GM18858 (cell line): ENCODE data around the gene KIAA1549.
A peak's percentile ranks its signal among the peaks of the same experiment; 100 is the strongest.

Source experiments
- ATAC-seq: cut with Tn5 transposase; IDR thresholded peaks from one replicate; pipeline ENCODE4 v1.9.1; 2021; ENCODE audit not compliant: unreplicated experiment

KIAA1549 gene

DNA sequence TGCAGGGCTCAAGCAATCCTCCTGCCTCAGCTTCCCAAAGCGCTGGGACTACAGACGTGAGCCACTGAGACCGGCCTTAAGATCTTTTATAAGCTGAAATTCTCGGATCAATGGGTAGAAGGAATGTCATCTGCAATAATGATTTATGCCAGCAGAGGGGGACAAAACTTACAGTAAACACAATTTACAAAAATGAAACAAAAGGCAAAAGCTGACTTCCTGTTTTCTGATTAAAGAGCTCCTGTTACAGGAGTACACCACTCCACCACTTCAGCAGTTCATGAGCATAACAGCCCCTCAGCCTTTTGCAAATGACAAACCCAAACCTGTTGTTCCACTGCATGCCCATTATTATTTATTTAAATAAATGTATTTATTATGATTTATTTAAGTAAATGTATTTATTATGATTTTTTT lies 94.7 kb downstream of the KIAA1549 start:
- peak; percentile 82 for ATAC-seq

DNA sequence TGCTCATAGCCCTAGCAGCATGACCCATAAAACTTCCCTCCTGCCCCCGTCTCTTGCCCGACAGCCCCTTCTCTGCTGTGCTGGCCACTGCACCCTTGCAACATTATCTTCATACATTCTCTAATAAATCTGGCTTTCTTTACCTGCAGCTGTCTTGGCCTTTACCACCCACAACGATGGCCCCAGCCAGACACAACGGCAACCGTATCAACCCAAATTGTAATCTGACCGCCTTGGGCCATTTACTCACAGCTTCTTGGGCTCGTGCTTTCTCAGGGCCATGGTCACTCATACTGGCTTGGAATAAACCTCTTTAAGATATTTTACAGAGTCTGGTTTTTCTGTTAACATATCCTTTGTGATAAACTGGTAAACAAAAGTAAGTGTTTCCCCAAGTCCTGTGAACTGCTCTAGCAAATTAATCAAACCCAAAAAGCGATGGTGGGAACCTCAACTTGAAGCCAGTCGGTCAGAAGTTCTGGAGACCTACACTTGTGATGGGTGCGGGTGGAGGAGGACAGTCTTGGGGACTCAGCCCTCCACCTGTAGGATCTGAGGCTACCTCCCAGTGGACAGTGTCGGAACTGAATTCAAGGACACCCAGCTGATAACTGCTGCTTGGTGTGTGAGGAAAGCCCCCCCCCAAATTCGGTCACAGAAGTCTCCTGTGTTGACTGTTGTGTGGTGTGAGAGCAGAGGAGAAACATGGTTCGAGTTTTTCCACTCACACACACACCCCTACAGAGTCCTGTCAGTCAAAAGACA lies 95.6 kb downstream of the KIAA1549 start:
- ATAC-seq = no peak

DNA sequence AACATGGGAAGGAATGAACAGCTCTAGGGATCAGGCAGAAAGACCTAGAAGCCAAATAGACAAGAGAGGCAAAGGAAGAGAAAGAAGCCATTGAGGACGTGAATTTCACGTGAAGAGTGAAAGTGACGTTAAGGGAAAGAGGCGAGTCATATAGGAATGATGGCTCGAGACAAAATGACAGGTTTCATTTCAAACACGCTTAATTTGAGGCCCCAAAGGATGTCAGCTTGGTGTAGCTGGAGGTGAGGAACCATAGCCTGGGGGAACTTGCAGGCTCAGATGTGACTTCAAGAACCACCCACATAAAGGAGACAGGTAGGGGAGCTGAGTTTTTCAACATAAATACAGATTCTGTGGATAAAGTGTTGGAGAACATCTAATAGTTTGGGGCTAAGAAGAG lies 98.9 kb downstream of the KIAA1549 start:
- ATAC-seq = no peak

DNA sequence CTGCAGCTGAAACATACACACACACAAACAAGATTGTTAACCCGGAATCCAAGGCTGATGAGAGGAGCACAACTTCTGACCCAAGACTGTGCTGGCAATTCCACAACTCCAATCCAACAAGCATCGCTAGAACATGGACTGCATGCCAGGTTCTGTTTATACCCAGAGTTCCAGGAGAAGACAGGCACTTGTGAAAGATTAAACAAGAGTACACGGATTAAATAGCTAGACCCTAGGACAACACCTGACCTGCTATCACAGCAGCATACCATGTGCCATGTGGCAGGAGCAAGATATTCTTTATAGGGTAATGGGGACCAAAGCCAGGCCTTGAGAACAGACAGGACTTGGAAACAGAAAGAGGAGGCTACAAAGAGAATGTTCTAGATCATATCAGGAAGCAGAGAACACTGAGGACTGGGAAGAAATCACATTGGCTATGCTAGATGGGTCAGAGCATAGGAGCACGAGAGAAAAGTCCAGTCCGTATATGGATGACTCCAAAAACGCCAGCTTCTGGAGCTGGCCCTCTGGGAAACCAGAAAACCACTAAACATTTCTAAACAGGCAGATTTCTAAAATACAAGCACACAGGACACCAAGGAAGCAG lies 99.5 kb downstream of the KIAA1549 start:
- no peak for ATAC-seq

DNA sequence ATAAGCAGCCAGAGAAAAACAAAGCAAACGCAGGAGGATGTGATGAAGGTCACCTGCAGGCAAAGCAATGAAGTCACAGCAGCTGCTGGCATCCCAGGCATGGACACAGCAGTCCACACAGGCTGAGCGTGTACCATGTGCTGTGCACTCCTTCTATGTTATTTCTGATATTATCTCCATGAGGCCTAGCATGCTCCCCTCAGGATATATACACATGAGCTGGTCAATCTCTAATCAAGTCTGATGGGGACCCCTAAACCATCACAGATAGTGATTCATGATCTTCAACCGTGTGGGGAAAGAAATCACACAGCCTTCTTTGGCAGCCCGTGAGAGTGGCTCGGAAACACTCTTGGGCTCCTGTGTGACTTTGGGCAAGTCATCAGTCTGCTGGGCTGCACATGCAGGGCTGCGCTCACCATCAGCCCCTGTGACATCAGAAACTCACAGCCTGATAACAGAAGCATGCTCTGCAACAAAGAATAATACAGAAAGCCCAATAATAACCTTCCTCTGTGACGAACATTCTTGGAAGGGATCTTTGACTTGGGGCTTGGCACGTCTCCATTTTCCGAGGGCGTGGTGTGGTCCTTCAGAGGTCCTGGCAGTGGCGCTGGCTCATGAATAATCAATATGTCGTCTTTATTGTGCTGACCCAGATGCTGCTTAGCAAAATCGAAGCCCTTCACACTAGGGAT lies 100.2 kb downstream of the KIAA1549 start:
- no peak for ATAC-seq

DNA sequence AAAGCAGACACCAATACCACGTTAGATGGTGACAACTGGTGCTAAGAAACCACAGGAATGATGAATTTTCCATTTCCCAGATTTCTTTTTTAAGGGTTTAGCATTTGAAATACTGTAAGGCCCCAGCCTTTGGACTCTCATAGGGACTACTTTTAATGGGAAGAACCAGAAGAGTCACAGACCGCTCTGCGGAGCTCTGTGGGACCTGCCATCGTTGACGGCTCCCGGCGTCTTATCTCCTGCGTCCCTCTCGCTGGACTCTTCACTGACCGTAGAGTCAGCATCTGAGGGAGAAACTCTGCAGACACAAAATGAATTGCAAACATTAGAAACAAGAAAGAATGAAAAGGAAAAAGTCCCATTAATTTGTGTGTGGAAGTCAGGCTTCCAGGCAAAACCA lies 101.8 kb downstream of the KIAA1549 start:
- ATAC-seq = no peak

- no peak for ATAC-seq
These were observed 102.3 kb downstream of the KIAA1549 start for GRCh38 chr7:138878856-138879255.

- no peak for ATAC-seq
These were observed 103.1 kb downstream of the KIAA1549 start for GRCh38 chr7:138878051-138878450.

DNA sequence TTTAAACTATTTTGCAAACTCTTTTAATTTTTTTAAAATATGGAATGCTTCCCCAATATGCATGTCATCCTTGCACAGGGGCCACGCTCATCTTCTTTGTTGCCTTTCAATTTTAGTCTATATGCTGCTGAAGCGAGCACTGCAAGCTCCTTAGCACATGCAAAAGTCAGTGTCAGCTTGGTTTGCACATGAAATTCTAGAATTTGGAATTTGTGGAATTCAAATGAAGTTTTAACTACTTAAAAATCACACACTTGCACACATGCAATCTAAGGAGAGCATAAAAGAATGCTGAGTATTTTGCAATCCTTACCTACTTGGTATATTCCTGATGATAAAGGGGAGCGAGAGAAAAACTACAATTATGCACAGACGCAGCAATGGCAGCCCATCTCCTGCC lies 104.9 kb downstream of the KIAA1549 start:
- ATAC-seq = no peak

DNA sequence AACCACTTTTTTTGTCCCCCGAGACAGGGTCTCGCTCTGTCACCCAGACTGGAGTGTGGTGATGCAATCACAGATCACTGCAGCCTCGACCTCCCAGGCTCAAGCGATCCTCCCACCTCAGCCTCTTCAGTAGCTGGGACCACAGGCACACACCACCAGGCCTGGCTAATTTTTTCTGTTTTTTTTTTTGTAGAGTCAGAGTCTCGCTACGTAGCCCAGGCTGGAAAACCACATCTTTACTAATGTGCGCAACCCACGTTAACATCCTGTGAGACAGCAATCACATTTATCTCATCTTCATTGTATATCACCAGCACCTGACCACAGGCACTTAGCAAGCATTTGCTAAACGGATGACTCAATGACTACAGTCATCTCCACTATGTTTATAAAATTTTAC lies 105.4 kb downstream of the KIAA1549 start:
- no peak for ATAC-seq

DNA sequence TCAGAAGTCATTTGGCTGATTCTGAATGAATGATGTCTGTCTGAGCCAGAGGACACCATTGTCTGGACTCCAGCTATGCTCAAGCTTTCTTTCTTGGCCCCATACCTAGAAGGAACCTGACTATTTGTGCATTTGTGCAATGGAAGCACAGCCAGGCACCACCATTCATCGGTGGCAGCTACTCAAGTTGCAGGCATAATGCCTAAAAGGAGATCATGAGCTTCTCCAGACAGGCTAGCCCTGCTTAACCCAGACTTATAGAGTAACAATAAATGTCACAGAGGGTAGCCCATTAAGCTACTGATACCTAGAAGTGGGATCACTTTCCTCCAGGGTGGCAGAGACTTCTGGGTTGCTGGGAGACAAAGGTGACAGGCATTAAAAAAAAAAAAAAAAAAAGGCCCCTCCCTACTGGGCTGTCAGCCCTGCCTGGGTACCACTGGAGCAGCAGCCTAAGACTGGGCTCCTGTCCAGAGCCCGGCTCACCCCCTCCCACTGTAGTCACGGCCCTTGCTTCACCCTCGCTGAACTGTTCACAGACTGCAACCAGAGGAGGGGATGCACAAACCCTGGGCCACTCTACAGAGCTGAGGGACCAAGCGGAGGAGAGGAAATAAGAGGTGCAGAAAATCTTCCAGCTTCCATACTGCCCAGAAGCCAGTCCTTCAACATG lies 107.8 kb downstream of the KIAA1549 start:
- no peak for ATAC-seq

GRCh38 chr7:138872576-138872975 lies 108.6 kb downstream of the KIAA1549 start:
- ATAC-seq = no peak

DNA sequence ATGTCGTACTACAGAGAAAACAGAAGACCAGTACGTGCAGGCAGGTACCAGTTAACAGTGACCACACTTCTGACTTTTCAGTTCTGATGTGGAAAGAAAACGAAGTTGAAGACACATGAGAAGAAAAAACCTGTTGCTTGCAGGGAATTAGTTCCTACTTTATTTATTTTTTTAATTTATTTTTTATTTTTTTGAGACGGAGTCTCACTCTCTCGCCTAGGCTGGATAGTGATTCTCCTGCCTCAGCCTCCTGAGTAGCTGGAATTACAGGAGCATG lies 109.4 kb downstream of the KIAA1549 start:
- ATAC-seq = no peak

DNA sequence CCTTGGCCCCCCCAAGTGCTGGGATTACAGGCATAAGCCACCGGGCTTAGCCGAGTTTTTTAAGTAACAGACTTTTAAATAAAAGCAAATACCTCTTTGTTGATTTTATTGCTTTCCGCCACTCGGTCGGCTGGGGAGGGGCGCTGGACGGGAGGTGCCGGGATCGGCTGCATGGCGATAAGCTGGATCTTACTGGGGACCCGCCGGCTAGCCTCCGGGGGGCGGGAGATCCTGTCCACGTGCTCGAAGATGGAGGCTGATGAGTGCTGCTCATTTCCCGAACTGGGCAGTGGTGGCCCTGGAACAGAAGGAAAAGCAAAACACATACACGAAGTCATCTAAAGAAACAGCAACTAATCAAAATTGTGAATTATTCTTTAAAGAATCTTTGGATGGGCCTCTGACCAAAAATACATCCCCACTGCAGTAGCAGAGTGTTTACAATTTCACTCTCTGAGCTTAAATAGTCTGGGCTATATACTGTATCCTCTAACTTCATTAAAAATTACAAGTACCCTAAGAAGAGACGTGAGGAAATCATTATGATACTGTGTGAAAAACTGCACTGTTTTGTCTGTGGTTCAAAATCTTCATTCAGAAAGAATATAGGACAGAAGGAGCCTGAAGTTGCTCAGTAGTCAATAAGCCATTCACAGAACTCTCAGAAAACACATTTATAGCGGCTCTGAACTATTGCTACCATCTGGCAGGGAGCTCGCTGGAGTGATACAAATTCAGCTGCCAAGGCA lies 110.0 kb downstream of the KIAA1549 start:
- no peak for ATAC-seq

DNA sequence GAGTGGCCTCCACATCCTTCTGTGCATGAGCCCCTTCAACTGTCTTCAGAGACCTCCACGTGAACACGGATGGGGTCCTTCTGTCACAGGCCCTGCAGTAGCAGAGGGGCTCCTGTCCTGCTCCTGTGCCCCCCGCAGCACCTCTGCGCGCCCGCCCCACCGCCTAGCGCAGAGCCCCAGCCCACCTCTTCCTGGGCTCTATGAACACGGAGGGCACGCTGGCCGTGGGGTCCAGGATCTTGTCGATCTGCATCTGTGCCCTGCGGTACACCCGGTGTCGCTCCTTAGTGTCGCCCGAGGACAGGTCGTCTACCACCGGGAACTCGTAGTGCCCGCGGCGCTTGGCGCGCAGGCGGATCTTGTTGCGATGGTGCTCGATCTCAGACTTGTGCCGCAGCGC lies 111.8 kb downstream of the KIAA1549 start:
- ATAC-seq = no peak

GRCh38 chr7:138868711-138869110 lies 112.5 kb downstream of the KIAA1549 start:
- no peak for ATAC-seq

GRCh38 chr7:138867744-138868143 lies 113.4 kb downstream of the KIAA1549 start:
- ATAC-seq = no peak

- ATAC-seq = no peak
These were observed 114.8 kb downstream of the KIAA1549 start for GRCh38 chr7:138866353-138866752.

DNA sequence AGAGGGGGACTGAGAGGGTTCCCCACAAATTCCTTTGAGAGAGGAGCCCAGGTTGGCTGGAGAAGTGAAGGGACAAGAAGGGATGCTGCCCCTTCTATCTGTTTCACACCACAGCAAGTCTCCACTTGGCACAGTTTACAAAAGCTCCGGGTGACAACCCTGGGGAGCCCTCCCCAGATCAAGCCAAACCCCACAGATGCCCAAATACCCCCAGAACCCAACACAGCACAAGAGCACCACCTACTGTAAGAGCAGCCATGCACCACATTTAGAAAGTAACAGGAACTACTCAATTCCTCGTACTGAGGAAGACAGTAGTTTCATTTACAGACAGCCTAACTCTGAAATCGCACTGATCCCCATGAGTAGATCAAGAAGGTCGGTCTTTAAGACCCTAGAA lies 115.3 kb downstream of the KIAA1549 start:
- ATAC-seq = no peak

DNA sequence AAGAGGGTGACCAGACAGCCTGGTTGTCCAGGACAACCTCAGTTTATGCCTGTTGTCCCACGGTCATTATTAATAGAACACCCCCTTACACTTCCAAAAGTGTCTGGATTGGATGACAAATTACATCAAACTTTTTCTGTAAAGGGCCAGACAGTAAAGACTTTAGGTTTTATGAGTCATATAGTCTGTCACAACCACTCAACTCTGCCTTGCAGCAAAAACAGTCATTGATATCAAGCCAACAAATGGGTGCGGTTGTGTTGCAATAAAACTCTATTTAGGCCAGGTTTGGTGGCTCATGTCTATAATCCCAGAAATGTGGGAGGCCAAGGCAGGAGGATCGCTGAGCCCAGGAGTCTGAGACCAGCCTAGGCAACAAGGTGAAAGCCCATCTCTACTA lies 116.5 kb downstream of the KIAA1549 start:
- ATAC-seq = no peak

DNA sequence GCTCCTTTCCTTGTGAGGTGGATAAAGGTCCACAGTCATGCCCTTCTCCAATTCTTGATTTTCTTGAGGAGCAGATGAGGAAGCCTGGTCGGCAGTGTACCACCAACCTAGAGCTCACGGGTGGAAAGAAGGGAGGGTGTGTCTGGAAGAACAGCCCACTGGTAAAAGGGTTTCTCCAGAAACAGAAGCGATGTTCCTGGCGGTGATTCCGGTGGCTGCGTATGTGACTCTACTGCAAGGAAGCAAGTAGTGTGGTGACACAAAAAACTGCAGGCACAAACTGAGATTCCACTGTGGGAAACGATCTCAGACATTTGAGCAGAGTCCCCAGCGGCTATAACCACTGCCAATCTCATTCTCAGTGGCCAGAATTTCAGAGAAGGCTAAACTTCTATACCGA lies 117.3 kb downstream of the KIAA1549 start:
- ATAC-seq = no peak
